SK-N-SH (cell line): Measurements from ENCODE around the gene SLFN11. TPM values are rescaled to one million over a fixed set of nuclear protein-coding genes. Genes with fewer than 3 reads are reported as not detected.

Experiments used
- CTCF ChIA-PET: fragments of 300-600, 350-600 bp; formaldehyde crosslinking; extraction: SDS; loops from one replicate; lab custom pipeline; 2021; lab: Yijun Ruan, JAX
- POLR2A ChIA-PET: fragments of 350-600 bp; sonication (Branson Sonifier 250); formaldehyde crosslinking; extraction: SDS; loops from one replicate; lab custom pipeline; 2020; ENCODE audit warnings: antibody characterized with exemption, inconsistent platforms; lab: Yijun Ruan, JAX
- DNase-seq: peaks from one replicate; pipeline ENCODE4 v3.0.0; 2012
- H2AFZ ChIP-seq: fragments of 200-600 bp; sonication (generic); 2 replicates; pipeline ENCODE4 v1.8.1; 2016; ENCODE audit warnings: antibody characterized with exemption, mild to moderate bottlenecking, low read depth
- H3F3A ChIP-seq: fragments of 200-600 bp; sonication (generic); replicated peaks from 2 replicates; pipeline ENCODE3; 2016; ENCODE audit warnings: antibody characterized with exemption, mild to moderate bottlenecking; ENCODE audit not compliant: insufficient read depth
- H3K27ac ChIP-seq, 2 experiments: fragments of 200-500 bp in 1 of 2; fragments of 200-600 bp in 1 of 2; sonication (Bioruptor generic) in 1 of 2; sonication (generic), shearing (Covaris generic) in 1 of 2; 2 replicates each; pipeline versions ENCODE4 v1.5.1 to v1.6.1; 2014 to 2016; ENCODE audit warnings: low read depth in 2 of 2, inconsistent platforms in 1 of 2, low read length in 1 of 2, mild to moderate bottlenecking in 1 of 2, mixed read lengths in 1 of 2
- H3K27me3 ChIP-seq: fragments of 200-600 bp; sonication (generic), shearing (Covaris generic); 2 replicates; pipeline ENCODE4 v1.6.1; 2016; ENCODE audit warnings: mixed run types; ENCODE audit not compliant: insufficient read depth
- H3K36me3 ChIP-seq, 2 experiments: fragments of 200-500 bp in 1 of 2; fragments of 200-600 bp in 1 of 2; sonication (Bioruptor generic) in 1 of 2; sonication (generic) in 1 of 2; replicated peaks in 1 of 2; 2 replicates each; pipeline versions ENCODE3 to v1.5.1; 2014 to 2016; ENCODE audit warnings: low read length in 1 of 2, mild to moderate bottlenecking in 1 of 2; ENCODE audit not compliant: insufficient read depth in 2 of 2, control insufficient read depth in 1 of 2
- H3K4me1 ChIP-seq, 2 experiments: fragments of 200-500 bp in 1 of 2; fragments of 200-600 bp in 1 of 2; sonication (Bioruptor generic) in 1 of 2; sonication (generic), shearing (Covaris generic) in 1 of 2; 2 replicates each; pipeline versions ENCODE4 v1.5.1 to v1.6.1; 2014 to 2016; ENCODE audit warnings: low read depth in 1 of 2, low read length in 1 of 2, mixed run types in 1 of 2; ENCODE audit not compliant: insufficient read depth in 2 of 2, control insufficient read depth in 1 of 2
- H3K4me2 ChIP-seq: fragments of 200-600 bp; sonication (generic), shearing (Covaris generic); 2 replicates; pipeline ENCODE4 v1.6.1; 2017; ENCODE audit warnings: mixed run types
- H3K4me3 ChIP-seq, 2 experiments: fragments of 200-500 bp in 1 of 2; fragments of 200-600 bp in 1 of 2; sonication (Bioruptor generic) in 1 of 2; sonication (generic), shearing (Covaris generic) in 1 of 2; 2 replicates each; pipeline versions ENCODE4 v1.5.1 to v1.8.1; 2014 to 2016; ENCODE audit warnings: low read depth in 2 of 2, inconsistent platforms in 1 of 2, low read length in 1 of 2, mild to moderate bottlenecking in 1 of 2, mixed read lengths in 1 of 2, moderate library complexity in 1 of 2
- H3K79me2 ChIP-seq: fragments of 200-600 bp; sonication (generic); 2 replicates; pipeline ENCODE4 v1.8.1; 2017; ENCODE audit warnings: mild to moderate bottlenecking; ENCODE audit not compliant: insufficient read depth
- H3K9ac ChIP-seq: fragments of 200-600 bp; sonication (generic); 2 replicates; pipeline ENCODE4 v1.6.1; 2017; ENCODE audit warnings: mixed run types
- H3K9me2 ChIP-seq: fragments of 200-600 bp; sonication (generic); 2 replicates; pipeline ENCODE4 v1.6.1; 2017; ENCODE audit warnings: mixed run types
- H3K9me3 ChIP-seq: fragments of 200-600 bp; sonication (generic); 2 replicates; pipeline ENCODE4 v1.6.1; 2017; ENCODE audit warnings: mixed run types, mild to moderate bottlenecking, moderate library complexity
- H4K20me1 ChIP-seq: fragments of 200-600 bp; sonication (generic); 2 replicates; pipeline ENCODE4 v1.6.1; 2017; ENCODE audit warnings: mild to moderate bottlenecking, mixed run types; ENCODE audit not compliant: insufficient read depth
- ELF1 ChIP-seq: IDR thresholded peaks from 2 replicates; pipeline ENCODE4 v1.4.0; 2012
- EZH2phosphoT487 ChIP-seq: fragments of 200-600 bp; sonication (generic); IDR thresholded peaks from 2 replicates; pipeline ENCODE4 v1.6.1; 2017; ENCODE audit warnings: low read depth, mixed run types, mild to moderate bottlenecking, antibody characterized with exemption, moderate library complexity, borderline replicate concordance
- FOXJ3 ChIP-seq: sonication (generic); formaldehyde crosslinking; IDR thresholded peaks from 2 replicates; pipeline ENCODE4 v1.5.1; 2020; ENCODE audit warnings: mild to moderate bottlenecking, missing genetic modification reagents
- IRF3 ChIP-seq: fragments of 150-350 bp; IDR thresholded peaks from 2 replicates; pipeline ENCODE4 v1.6.1; 2016; ENCODE audit warnings: mild to moderate bottlenecking, low read depth, low read length
- JUND ChIP-seq: IDR thresholded peaks from 2 replicates; pipeline ENCODE4 v1.4.0; 2012
- MAX ChIP-seq: IDR thresholded peaks from 2 replicates; pipeline ENCODE4 v1.4.0; 2012; ENCODE audit warnings: low read depth
- MEF2A ChIP-seq: IDR thresholded peaks from 2 replicates; pipeline ENCODE4 v1.4.0; 2012; ENCODE audit warnings: low read depth, borderline replicate concordance
- POLR2AphosphoS5 ChIP-seq: IDR thresholded peaks from 2 replicates; pipeline ENCODE4 v1.6.1; 2012; ENCODE audit warnings: low read depth, low read length
- RAD21 ChIP-seq: IDR thresholded peaks from 2 replicates; pipeline ENCODE4 v1.6.1; 2012; ENCODE audit warnings: mild to moderate bottlenecking, low read length
- RCOR1 ChIP-seq: fragments of 150-350 bp; IDR thresholded peaks from 2 replicates; pipeline ENCODE4 v1.6.1; 2017; ENCODE audit warnings: antibody characterized with exemption, low read length
- RFX5 ChIP-seq: IDR thresholded peaks from 2 replicates; pipeline ENCODE4 v1.6.1; 2012; ENCODE audit warnings: mild to moderate bottlenecking, improper control_type of control experiment, low read length
- SMC3 ChIP-seq: IDR thresholded peaks from 2 replicates; pipeline ENCODE4 v1.6.1; 2012; ENCODE audit warnings: low read depth, low read length, improper control_type of control experiment
- TAF1 ChIP-seq: IDR thresholded peaks from 2 replicates; pipeline ENCODE4 v1.6.1; 2012; ENCODE audit warnings: low read depth, mild to moderate bottlenecking, low read length, moderate library complexity, borderline replicate concordance
- TCF12 ChIP-seq: IDR thresholded peaks from 2 replicates; pipeline ENCODE4 v1.4.0; 2012
- YY1 ChIP-seq: IDR thresholded peaks from 2 replicates; pipeline ENCODE4 v1.4.0; 2012; ENCODE audit warnings: low read depth, mild to moderate bottlenecking
- WGBS: methylation state at CpG from one replicate; pipeline ENCODE4 v1.1.6; 2017; ENCODE audit warnings: low lambda C conversion rate; 5-methylcytosine and 5-hydroxymethylcytosine counted together
- polyA plus RNA-seq, 3 experiments: library from polyadenylated mRNA; depleted of rRNA; stranded (reverse); fragments of >200 nt; gene quantifications; 2 replicates each; pipeline ENCODE4 v1.2.3, GENCODE V29; 2012
- TF ChIP-seq, protein P1 (sequence below): fragments of 200-600 bp; sonication (generic); IDR thresholded peaks from 2 replicates; pipeline ENCODE4 v1.6.1; 2017; ENCODE audit warnings: antibody characterized with exemption, mild to moderate bottlenecking, moderate library complexity
- TF ChIP-seq, protein P2 (sequence below): IDR thresholded peaks from 2 replicates; pipeline ENCODE4; 2012

SLFN11 gene
- polyA plus RNA-seq, 1 of the 3 experiments (the other 2 are of a cell fraction): 0.02 TPM

- 12% methylated on average over 2 of the region's 2 CpGs for WGBS
- no peaks in the 10 kb centered on the region for H3K9me2 ChIP-seq
- TF ChIP-seq, protein P1, sequence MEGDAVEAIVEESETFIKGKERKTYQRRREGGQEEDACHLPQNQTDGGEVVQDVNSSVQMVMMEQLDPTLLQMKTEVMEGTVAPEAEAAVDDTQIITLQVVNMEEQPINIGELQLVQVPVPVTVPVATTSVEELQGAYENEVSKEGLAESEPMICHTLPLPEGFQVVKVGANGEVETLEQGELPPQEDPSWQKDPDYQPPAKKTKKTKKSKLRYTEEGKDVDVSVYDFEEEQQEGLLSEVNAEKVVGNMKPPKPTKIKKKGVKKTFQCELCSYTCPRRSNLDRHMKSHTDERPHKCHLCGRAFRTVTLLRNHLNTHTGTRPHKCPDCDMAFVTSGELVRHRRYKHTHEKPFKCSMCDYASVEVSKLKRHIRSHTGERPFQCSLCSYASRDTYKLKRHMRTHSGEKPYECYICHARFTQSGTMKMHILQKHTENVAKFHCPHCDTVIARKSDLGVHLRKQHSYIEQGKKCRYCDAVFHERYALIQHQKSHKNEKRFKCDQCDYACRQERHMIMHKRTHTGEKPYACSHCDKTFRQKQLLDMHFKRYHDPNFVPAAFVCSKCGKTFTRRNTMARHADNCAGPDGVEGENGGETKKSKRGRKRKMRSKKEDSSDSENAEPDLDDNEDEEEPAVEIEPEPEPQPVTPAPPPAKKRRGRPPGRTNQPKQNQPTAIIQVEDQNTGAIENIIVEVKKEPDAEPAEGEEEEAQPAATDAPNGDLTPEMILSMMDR: no peak
- peaks cover 4% of the 10 kb centered on the region for H3F3A ChIP-seq
- no peak overlapping the region for H3K27ac ChIP-seq
- H3K27me3 ChIP-seq: peaks cover 34% of the 10 kb centered on the region; the same call in 1 of the 2 replicates
- CTCF ChIA-PET: no interaction called here
- no peak overlapping the region for H3K9ac ChIP-seq
- no peak overlapping the region for H3K4me3 ChIP-seq
- H3K9me3 ChIP-seq: no peaks in the 10 kb centered on the region
- H3K4me1 ChIP-seq: peaks cover 0 to 3% of the 10 kb centered on the region in 2 experiments; a peak in 2 of 4 replicates
- H3K36me3 ChIP-seq: no peaks in the 10 kb centered on the region
- H4K20me1 ChIP-seq: no peaks in the 10 kb centered on the region
- DNase-seq: no peak
- no peak overlapping the region for H3K4me2 ChIP-seq
- H2AFZ ChIP-seq: no peak overlapping the region
- H3K79me2 ChIP-seq: no peaks in the 10 kb centered on the region
- POLR2A ChIA-PET: no interaction called here
Observed at GRCh38 chr17:35377068-35377467, 3.6 kb upstream of the SLFN11 start.

- H3K4me3 ChIP-seq: no peak overlapping the region
Observed at GRCh38 chr17:35376245-35376644, 2.8 kb upstream of the SLFN11 start.

More at GRCh38 chr17:35376245-35376644, 2.8 kb upstream of the SLFN11 start:
- H4K20me1 ChIP-seq: no peaks in the 10 kb centered on the region
- 3% methylated on average over 1 of the region's 1 CpG for WGBS
- DNase-seq: no peak
- no peak overlapping the region for H3K27ac ChIP-seq
- H3F3A ChIP-seq: peaks cover 4% of the 10 kb centered on the region
- H2AFZ ChIP-seq: no peak overlapping the region
- peaks cover 41% of the 10 kb centered on the region; the same call in 1 of the 2 replicates for H3K27me3 ChIP-seq
- H3K4me1 ChIP-seq: peaks cover 0 to 3% of the 10 kb centered on the region in 2 experiments; a peak in 2 of 4 replicates
- H3K4me2 ChIP-seq: no peak overlapping the region
- no peak overlapping the region for H3K9ac ChIP-seq
- ChIA-PET POLR2A (no interaction called here), CTCF (no interaction called here)
- TF ChIP-seq, protein P2, sequence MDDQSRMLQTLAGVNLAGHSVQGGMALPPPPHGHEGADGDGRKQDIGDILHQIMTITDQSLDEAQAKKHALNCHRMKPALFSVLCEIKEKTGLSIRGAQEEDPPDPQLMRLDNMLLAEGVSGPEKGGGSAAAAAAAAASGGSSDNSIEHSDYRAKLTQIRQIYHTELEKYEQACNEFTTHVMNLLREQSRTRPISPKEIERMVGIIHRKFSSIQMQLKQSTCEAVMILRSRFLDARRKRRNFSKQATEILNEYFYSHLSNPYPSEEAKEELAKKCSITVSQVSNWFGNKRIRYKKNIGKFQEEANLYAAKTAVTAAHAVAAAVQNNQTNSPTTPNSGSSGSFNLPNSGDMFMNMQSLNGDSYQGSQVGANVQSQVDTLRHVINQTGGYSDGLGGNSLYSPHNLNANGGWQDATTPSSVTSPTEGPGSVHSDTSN: no peak
- TF ChIP-seq EZH2phosphoT487 (no peak), POLR2AphosphoS5 (no peak), FOXJ3 (no peak), RAD21 (no peak), RCOR1 (no peak), RFX5 (no peak), SMC3 (no peak), IRF3 (no peak), TAF1 (no peak), MAX (no peak), ELF1 (no peak), YY1 (no peak), JUND (no peak), MEF2A (no peak), TCF12 (no peak)
- H3K79me2 ChIP-seq: no peaks in the 10 kb centered on the region
- no peaks in the 10 kb centered on the region for H3K36me3 ChIP-seq
- H3K9me3 ChIP-seq: no peaks in the 10 kb centered on the region
- H3K9me2 ChIP-seq: no peaks in the 10 kb centered on the region
